GM15510 (cell line): ENCODE data around the gene TECR.

Experiments used
- POLR2A ChIP-seq: IDR thresholded peaks from 3 replicates; pipeline ENCODE4 v1.6.1; 2011; ENCODE audit warnings: borderline replicate concordance; ENCODE audit not compliant: insufficient read length; ENCODE audit errors: extremely low read depth

Gene TECR

DNA sequence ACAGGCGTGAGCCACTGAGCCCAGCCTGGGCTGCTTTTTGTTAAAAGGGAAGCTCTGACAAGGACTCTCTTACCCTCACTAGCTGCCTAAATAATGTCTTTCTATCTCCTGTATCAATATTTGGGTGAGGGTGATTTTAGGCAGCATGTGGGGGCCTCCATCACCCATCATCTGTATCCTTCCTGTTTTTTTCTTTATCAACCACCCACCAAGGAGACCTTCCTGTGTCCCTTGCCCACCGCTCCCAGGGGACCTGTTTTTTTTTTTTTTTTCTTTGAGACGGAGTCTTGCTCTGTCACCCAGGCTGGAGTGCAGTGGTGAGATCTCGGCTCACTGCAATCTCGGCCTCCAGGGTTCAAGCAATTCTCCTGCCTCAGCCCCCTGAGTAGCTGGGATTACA is 47.9 kb downstream of the TECR start:
- no peak for TF ChIP-seq POLR2A

GRCh38 chr19:14577885-14578427 is 48.6 kb downstream of the TECR start:
- TF ChIP-seq POLR2A: no peak

DNA sequence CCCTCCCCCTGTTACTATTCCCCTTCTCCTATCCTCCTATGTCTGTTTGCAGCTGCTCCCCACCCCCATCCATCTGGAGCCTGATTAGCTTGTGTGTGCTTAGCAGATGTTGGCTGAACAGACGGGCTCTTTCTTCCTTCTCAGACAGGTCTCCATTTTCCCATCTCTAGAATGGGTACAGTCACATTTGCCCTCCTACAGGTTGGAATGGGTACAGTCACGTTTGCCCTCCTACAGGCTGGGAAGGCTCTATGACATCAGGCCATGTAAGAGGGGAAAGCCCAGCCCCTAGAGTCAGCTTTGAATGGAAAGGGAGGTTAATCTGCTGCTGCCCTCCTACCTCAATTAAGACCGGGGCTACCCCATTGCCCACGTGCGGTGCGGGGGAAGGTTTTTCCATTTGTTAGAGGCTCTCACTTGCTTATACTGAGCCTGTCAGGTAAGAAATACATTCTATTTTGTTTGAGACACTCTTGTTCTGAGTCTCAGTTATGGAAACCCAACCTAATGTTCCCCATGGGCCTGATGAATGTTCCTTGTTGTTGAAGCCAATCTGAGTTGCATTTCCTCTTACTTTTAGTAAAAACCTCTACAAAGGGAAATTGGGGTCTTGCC is 51.3 kb downstream of the TECR start:
- TF ChIP-seq POLR2A: no peak

DNA sequence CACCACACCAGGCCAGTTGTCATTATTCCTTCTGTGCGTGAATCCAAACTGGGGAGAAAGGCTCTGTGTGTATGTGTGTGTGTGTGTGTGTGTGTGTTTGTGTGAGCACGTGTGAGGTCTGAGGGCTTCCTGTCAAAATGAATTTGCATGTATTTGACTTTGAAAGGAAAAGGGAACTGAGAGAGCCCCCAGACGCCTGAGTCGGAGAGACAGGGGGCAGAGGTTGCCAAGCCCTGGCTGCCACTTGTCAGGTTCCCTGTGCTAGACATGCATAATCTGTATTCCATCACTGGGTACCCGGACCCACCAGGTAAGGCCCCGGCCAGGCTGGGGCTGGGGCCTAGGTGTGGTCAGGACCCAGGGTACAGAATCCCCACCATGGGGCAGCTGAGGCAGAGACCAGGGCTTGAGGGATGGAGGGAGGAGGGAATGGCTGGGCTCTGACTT is 53.5 kb downstream of the TECR start, which contains the start of gene CLEC17A:
CLEC17A (plus strand) TSS at position 191 of the 447 bp plus-strand sequence; CDS start at position 268, 77 bp downstream.
- peak; percentile 96 for TF ChIP-seq POLR2A

- no peak for TF ChIP-seq POLR2A
These were observed 66.2 kb downstream of the TECR start for GRCh38 chr19:14595558-14595957.

DNA sequence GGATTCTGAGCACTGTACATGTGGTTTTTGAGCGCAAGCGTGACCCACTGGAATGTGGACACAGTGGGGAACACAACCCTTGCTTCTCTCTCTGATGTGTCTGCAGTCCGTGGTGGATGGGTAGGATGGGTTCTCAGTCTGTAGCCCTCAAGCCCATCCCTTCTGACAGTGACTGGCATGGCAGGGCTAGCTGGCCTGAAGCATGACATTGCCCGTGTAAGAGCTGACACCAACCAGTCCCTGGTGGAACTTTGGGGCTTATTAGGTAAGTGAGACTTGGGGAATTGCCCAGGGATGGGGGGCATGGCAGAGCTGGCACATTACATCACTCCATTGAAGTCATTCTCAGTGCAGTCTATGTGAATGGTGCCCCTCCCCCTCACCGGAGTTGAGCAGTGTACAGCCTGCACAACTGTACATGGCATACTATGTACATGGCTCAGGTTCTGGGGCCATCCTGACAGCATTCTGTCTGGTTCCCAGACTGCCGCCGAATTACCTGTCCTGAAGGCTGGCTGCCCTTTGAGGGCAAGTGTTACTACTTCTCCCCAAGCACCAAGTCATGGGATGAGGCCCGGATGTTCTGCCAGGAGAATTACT is 70.3 kb downstream of the TECR start:
- no peak for TF ChIP-seq POLR2A

GRCh38 chr19:14603990-14604387 is 74.6 kb downstream of the TECR start:
- TF ChIP-seq POLR2A: no peak

GRCh38 chr19:14606627-14607026 is 77.2 kb downstream of the TECR start:
- no peak for TF ChIP-seq POLR2A

DNA sequence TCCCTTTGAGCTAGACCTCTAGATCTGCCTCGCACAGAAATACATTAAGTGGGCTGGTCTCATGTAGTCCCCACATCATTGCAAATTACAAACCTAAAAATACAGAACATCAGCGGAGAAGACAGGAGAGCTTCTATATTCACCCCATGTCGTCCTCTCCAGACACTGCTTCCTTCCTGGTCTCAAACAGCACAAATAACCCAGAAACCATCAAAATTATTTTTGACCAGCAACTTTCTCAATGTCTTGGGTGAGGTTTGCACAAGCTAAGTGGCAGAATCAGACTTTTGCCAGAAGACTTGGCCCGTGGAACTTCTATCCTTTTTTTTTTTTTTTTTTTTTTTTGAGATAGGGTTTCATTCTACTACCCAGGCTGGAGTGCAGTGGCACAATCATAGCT is 81.7 kb downstream of the TECR start:
- TF ChIP-seq POLR2A: no peak

DNA sequence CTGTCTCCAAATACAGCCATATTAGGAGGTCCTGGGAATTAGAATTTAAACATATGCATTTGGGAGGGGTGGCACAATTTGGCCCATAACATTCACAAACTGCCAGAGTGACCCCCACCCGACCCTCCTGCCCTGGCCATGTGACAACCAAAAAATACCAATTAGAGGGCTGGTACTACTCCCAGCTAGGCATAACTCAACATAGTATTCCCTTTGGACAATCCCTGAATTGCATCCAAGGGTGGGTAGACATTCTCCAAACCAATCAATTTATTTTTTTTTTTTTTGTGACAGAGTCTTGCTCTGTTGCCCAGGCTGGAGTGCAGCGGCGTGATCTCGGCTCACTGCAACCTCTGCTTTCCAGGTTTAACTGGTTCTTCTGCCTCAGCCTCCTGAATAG is 83.3 kb downstream of the TECR start:
- TF ChIP-seq POLR2A: no peak

- no peak for TF ChIP-seq POLR2A
These were observed 84.7 kb downstream of the TECR start for GRCh38 chr19:14614099-14614412.
